Osteocyte (in vitro differentiated cells): ENCODE measurements around the gene GDNF. TPM values are rescaled to one million over a fixed set of nuclear protein-coding genes. Genes with fewer than 3 reads are reported as not detected.

ENCODE experiments used
- DNase-seq: peaks from one replicate; pipeline ENCODE4 v3.0.0; 2021; ENCODE audit warnings: mixed read lengths; ENCODE audit not compliant: unreplicated experiment; ENCODE audit errors: extremely low spot score
- H3K27ac Mint-ChIP-seq: one replicate; pipeline ENCODE4 v1.8.0; 2021; ENCODE audit warnings: mild to moderate bottlenecking, mixed read lengths; ENCODE audit not compliant: unreplicated experiment
- H3K27me3 Mint-ChIP-seq: one replicate; pipeline ENCODE4 v1.8.0; 2021; ENCODE audit warnings: mixed read lengths; ENCODE audit not compliant: unreplicated experiment
- H3K36me3 Mint-ChIP-seq: one replicate; pipeline ENCODE4 v1.8.0; 2021; ENCODE audit warnings: mixed read lengths; ENCODE audit not compliant: unreplicated experiment
- H3K4me1 Mint-ChIP-seq: one replicate; pipeline ENCODE4 v1.8.0; 2021; ENCODE audit warnings: mixed read lengths; ENCODE audit not compliant: unreplicated experiment
- H3K4me3 Mint-ChIP-seq: one replicate; pipeline ENCODE4 v1.8.0; 2021; ENCODE audit warnings: mild to moderate bottlenecking, moderate library complexity, mixed read lengths; ENCODE audit not compliant: unreplicated experiment
- H3K9me3 Mint-ChIP-seq: one replicate; pipeline ENCODE4 v1.8.0; 2021; ENCODE audit warnings: mixed read lengths; ENCODE audit not compliant: unreplicated experiment
- total RNA-seq: library from RNA; stranded (reverse); gene quantifications from 2 replicates; pipeline ENCODE4 v1.2.1, GENCODE V29; 2021
- TF ChIP-seq, protein P1 (sequence below): fragments of 200-600 bp; sonication (generic); IDR thresholded peaks from 2 replicates; pipeline ENCODE4 v1.5.0; 2021; ENCODE audit warnings: antibody characterized with exemption, mild to moderate bottlenecking, moderate library complexity

The GDNF gene
- total RNA-seq, 1 donor from 2014 or later: 0.32 TPM

DNA sequence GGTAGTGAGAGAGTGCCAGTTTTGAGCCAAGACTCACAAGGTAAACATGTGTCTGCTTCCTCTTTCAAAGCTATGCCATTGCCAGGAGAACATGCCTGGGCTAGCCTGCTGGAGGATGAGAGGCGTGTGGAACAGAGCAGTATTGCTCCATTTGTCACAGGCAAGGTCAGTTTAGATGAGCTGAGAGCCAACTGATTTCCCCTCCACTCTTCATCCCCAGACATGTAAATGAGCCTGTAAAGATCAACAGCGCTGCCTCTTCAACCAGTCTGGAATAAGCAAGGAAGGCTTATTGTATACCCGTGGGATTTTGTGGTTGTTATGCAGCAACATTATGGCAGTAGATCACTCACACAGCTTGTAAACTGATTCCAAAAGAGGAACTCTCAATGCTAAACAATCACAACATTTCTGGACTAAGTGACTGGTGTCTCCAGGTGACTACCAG, 8.2 kb upstream of the GDNF start:
- Mint-ChIP-seq H3K27ac (no peak overlapping the region), H3K9me3 (no peaks in the 10 kb centered on the region), H3K4me3 (no peak overlapping the region), H3K36me3 (no peaks in the 10 kb centered on the region), H3K4me1 (peaks cover 3% of the 10 kb centered on the region), H3K27me3 (peaks cover 39% of the 10 kb centered on the region)
- TF ChIP-seq, protein P1, sequence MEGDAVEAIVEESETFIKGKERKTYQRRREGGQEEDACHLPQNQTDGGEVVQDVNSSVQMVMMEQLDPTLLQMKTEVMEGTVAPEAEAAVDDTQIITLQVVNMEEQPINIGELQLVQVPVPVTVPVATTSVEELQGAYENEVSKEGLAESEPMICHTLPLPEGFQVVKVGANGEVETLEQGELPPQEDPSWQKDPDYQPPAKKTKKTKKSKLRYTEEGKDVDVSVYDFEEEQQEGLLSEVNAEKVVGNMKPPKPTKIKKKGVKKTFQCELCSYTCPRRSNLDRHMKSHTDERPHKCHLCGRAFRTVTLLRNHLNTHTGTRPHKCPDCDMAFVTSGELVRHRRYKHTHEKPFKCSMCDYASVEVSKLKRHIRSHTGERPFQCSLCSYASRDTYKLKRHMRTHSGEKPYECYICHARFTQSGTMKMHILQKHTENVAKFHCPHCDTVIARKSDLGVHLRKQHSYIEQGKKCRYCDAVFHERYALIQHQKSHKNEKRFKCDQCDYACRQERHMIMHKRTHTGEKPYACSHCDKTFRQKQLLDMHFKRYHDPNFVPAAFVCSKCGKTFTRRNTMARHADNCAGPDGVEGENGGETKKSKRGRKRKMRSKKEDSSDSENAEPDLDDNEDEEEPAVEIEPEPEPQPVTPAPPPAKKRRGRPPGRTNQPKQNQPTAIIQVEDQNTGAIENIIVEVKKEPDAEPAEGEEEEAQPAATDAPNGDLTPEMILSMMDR: no peak
- no peak for DNase-seq

DNA sequence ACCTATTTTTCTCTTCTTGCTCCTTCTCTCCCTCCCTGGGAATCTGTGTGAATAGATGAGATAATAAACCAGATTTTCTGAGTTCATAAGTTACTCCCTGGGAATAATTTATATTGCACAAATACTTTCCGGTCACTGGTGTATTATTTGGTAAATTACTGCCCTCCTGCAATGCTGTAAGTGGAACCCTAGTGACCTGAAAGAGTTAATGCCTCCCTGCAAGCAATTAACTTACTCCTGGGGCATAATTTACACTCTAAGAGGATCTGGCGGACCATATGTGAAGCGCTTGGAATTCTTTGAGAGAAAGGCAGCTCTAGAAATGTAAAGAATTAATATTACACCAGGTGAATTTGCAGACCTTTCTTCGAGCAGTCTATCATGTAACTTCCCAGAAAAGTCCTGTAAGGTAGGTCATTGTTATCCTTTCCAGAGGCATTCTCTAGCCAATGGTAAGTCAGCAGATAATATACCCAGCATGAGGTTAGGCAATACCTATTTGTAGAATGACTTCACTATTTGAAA, 7.0 kb upstream of the GDNF start:
- Mint-ChIP-seq H3K4me3 (no peak overlapping the region), H3K36me3 (no peaks in the 10 kb centered on the region), H3K9me3 (no peaks in the 10 kb centered on the region), H3K27ac (no peak overlapping the region), H3K27me3 (peaks cover 46% of the 10 kb centered on the region), H3K4me1 (peaks cover 3% of the 10 kb centered on the region)
- DNase-seq: no peak
- TF ChIP-seq, protein P1: no peak

DNA sequence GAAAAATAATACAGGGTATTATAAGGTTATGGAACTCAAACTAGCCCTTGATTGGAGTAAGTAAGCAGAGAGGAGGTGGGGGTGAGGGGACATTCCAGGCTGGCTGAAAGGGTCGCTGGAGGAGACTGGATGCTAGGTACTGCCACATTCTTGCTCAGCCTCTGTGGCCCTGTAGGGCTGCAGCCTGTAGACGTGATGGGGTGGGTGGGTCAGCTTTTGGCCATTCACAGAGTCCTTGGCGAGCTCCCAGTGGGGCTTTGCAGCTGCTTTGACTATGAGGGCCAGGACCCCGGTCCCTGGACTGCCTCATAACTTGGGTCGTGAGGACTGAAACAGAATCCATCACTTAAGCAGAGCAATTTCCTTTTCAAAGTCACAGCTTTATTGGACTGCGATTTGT, 4.2 kb upstream of the GDNF start:
- Mint-ChIP-seq H3K4me3 (no peak overlapping the region), H3K36me3 (no peaks in the 10 kb centered on the region), H3K27ac (no peak overlapping the region), H3K4me1 (peaks cover 10% of the 10 kb centered on the region), H3K27me3 (peaks cover 51% of the 10 kb centered on the region), H3K9me3 (no peaks in the 10 kb centered on the region)
- DNase-seq: no peak
- TF ChIP-seq, protein P1: no peak

DNA sequence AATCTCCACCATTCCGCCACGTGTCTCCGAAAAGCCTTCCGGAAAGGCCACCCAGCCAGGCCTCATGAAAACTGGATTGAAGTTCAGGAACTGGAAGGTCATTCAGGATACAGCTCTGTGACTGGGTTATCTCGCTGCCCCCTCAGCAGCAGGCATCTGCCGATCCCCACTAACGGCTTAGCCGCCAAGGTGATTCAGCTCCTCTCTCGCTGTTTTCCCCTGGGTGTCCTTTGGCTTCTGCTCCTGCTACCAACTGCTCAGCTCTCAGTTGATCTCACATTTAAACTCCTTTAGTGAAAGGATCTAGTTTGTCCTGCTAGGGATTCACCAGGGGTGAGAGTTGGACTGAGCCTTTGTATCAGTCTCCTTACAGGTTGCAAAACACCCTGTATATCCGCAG, 2.2 kb upstream of the GDNF start:
- H3K4me3 Mint-ChIP-seq: no peak overlapping the region
- H3K4me1 Mint-ChIP-seq: peaks cover 27% of the 10 kb centered on the region
- H3K27ac Mint-ChIP-seq: no peak overlapping the region
- DNase-seq: no peak
- H3K27me3 Mint-ChIP-seq: peaks cover 67% of the 10 kb centered on the region
- no peaks in the 10 kb centered on the region for H3K9me3 Mint-ChIP-seq
- H3K36me3 Mint-ChIP-seq: no peaks in the 10 kb centered on the region
- TF ChIP-seq, protein P1: no peak

DNA sequence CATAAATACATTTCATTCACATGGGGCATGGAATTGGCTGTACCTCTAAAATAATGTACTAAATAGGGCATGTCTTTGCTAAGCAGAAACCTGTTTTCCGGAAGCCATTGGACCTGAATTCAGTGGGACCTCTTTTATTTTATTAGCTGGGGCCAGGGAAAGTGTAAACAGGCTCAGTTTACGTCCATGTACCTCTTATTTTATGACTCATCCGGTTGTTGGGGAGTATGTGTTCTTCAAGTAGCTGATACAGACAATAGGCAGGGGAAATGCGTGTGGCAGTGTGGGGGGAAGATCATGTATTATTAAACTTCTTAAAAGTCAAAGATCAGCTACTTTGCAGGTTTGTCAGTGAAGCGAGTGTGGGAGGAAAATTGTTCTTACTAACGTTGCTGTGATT, 1.4 kb upstream of the GDNF start:
- Mint-ChIP-seq H3K9me3 (no peaks in the 10 kb centered on the region), H3K36me3 (no peaks in the 10 kb centered on the region), H3K27me3 (peaks cover 70% of the 10 kb centered on the region), H3K4me1 (peaks cover 33% of the 10 kb centered on the region), H3K4me3 (no peak overlapping the region), H3K27ac (no peak overlapping the region)
- DNase-seq: no peak
- TF ChIP-seq, protein P1: no peak
